Esophagus squamous epithelium (tissue), 5 donors: ENCODE results near the gene OR7A17. TPM values are rescaled to one million over a fixed set of nuclear protein-coding genes. Genes with fewer than 3 reads are reported as not detected.

Experiments used
- DNase-seq: peaks from one replicate; lab custom pipeline; 2025; lab: John Stamatoyannopoulos, UW
- H3K27ac ChIP-seq, 4 donors: fragments of 200-600 bp; sonication (generic); one replicate each; pipeline ENCODE4 v1.5.1; 2016 to 2019; ENCODE audit warnings: mild to moderate bottlenecking in 1 of 4
- H3K27me3 ChIP-seq, 4 donors: fragments of 200-600 bp; sonication (generic); 1 replicate in 3 of 4; 2 replicates in 1 of 4; pipeline versions ENCODE4 v1.5.1 to v1.6.0; 2017 to 2021; ENCODE audit warnings: antibody characterized with exemption in 1 of 4
- H3K36me3 ChIP-seq, 3 donors: fragments of 200-600 bp; sonication (generic); one replicate each; pipeline ENCODE4 v1.5.1; 2016 to 2019
- H3K4me1 ChIP-seq, 3 donors: fragments of 200-600 bp; sonication (generic); one replicate each; pipeline ENCODE4 v1.5.1; 2017 to 2019
- H3K4me3 ChIP-seq, 4 donors: fragments of 200-600 bp; sonication (generic); 1 replicate in 3 of 4; 2 replicates in 1 of 4; pipeline ENCODE4 v1.5.1; 2016 to 2019; ENCODE audit warnings: mild to moderate bottlenecking in 2 of 4, moderate library complexity in 1 of 4
- H3K9me3 ChIP-seq, 3 donors: fragments of 200-600 bp; sonication (generic); one replicate each; pipeline ENCODE4 v1.5.1; 2016 to 2019
- CTCF ChIP-seq, 6 experiments: fragments of 450-650 bp in 4 of 6; fragments of 200-600 bp in 2 of 6; sonication (generic) in 2 of 6; IDR thresholded peaks; one replicate each; pipeline ENCODE4 v1.5.1; 2016 to 2019; ENCODE audit warnings: antibody characterized with exemption in 6 of 6, mild to moderate bottlenecking in 4 of 6, moderate library complexity in 4 of 6
- POLR2A ChIP-seq, 4 donors: fragments of 450-650 bp; IDR thresholded peaks; one replicate each; pipeline ENCODE4 v1.6.1; 2017; ENCODE audit warnings: antibody characterized with exemption in 4 of 4, mild to moderate bottlenecking in 4 of 4, moderate library complexity in 3 of 4
- WGBS, 2 donors: methylation state at CpG; one replicate each; pipeline ENCODE4 v1.1.5; 2018; 5-methylcytosine and 5-hydroxymethylcytosine counted together
- intact Hi-C: fragments of 100-400 bp; cut with DNase I; formaldehyde crosslinking; loops from one replicate; pipeline ENCODE4 v1.15.0; 2022
- total RNA-seq, 4 donors: library from RNA; depleted of rRNA; stranded (reverse); fragments of >200 nt; gene quantifications; one replicate each; pipeline ENCODE4 v1.1.0, GENCODE V29; 2016
- donor health status: DM: yes; HTN: yes; CAD: no.

Gene OR7A17
- total RNA-seq, 4 donors from 2014 or later = not detected

GRCh38 chr19:14868497-14868896 is 17.4 kb downstream of the OR7A17 start:
- no peak for TF ChIP-seq CTCF (IDR thresholded peaks at IDR 0.05)
- TF ChIP-seq POLR2A (IDR thresholded peaks at IDR 0.05) = no peak
- Histone ChIP-seq H3K9me3 (no peaks in the 10 kb centered on the region), H3K27ac (no peak overlapping the region), H3K27me3 (peaks cover 0 to 40% (median 0%) of the 10 kb centered on the region in 4 donors), H3K4me3 (no peak overlapping the region), H3K4me1 (no peaks in the 10 kb centered on the region), H3K36me3 (no peaks in the 10 kb centered on the region)
- WGBS, 2 donors = 63 to 73% methylated on average over 5 of the region's 5 CpGs
- no peak for DNase-seq
- intact Hi-C loops = no loop called here

GRCh38 chr19:14848822-14849221 is 37.1 kb downstream of the OR7A17 start, which contains the start of gene OR7A10:
OR7A10 (minus strand) TSS chr19:14848922; CDS start chr19:14841877, 7,045 bp downstream.
- H3K36me3 ChIP-seq = no peaks in the 10 kb centered on the region
- intact Hi-C loops = no loop called here
- H3K27ac ChIP-seq = no peak within 1 kb of the TSS
- H3K9me3 ChIP-seq = no peaks in the 10 kb centered on the region
- no peaks in the 10 kb centered on the region for H3K4me1 ChIP-seq
- peaks cover 0 to 35% (median 0%) of the 10 kb centered on the region in 4 donors for H3K27me3 ChIP-seq
- TF ChIP-seq CTCF (IDR thresholded peaks at IDR 0.05) (no peak), POLR2A (IDR thresholded peaks at IDR 0.05) (no peak)
- 70 to 76% methylated on average over 5 of the region's 5 CpGs for WGBS, 2 donors
- no peak within 1 kb of the TSS for H3K4me3 ChIP-seq
- no peak for DNase-seq

GRCh38 chr19:14843578-14843977 is 42.4 kb downstream of the OR7A17 start:
- H3K27me3 ChIP-seq = peaks cover 0 to 41% (median 0%) of the 10 kb centered on the region in 4 donors
- 57 to 62% methylated on average over 6 of the region's 6 CpGs for WGBS, 2 donors
- DNase-seq = no peak
- no peak overlapping the region for H3K4me3 ChIP-seq
- TF ChIP-seq CTCF (IDR thresholded peaks at IDR 0.05) (no peak), POLR2A (IDR thresholded peaks at IDR 0.05) (no peak)
- H3K36me3 ChIP-seq = no peaks in the 10 kb centered on the region
- H3K9me3 ChIP-seq = no peaks in the 10 kb centered on the region
- intact Hi-C loops = no loop called here
- peaks cover 0 to 4% (median 0%) of the 10 kb centered on the region in 3 donors for H3K4me1 ChIP-seq
- H3K27ac ChIP-seq = no peak overlapping the region

- peaks cover 0 to 37% (median 0%) of the 10 kb centered on the region in 4 donors for H3K27me3 ChIP-seq
- no peak overlapping the region for H3K27ac ChIP-seq
- TF ChIP-seq CTCF (IDR thresholded peaks at IDR 0.05) (no peak), POLR2A (IDR thresholded peaks at IDR 0.05) (no peak)
- no peaks in the 10 kb centered on the region for H3K9me3 ChIP-seq
- no peak overlapping the region for H3K4me3 ChIP-seq
- H3K4me1 ChIP-seq = peaks cover 0 to 4% (median 0%) of the 10 kb centered on the region in 3 donors
- DNase-seq = no peak
- intact Hi-C loops = no loop called here
- 49 to 58% methylated on average over 2 of the region's 2 CpGs for WGBS, 2 donors
- H3K36me3 ChIP-seq = no peaks in the 10 kb centered on the region
Observed at GRCh38 chr19:14843169-14843568, 42.8 kb downstream of the OR7A17 start.

GRCh38 chr19:14840206-14840605 is 45.7 kb downstream of the OR7A17 start:
- TF ChIP-seq POLR2A (IDR thresholded peaks at IDR 0.05) = no peak
- no peak for TF ChIP-seq CTCF (IDR thresholded peaks at IDR 0.05)
- peaks cover 0 to 25% (median 0%) of the 10 kb centered on the region in 4 donors for H3K27me3 ChIP-seq
- DNase-seq = no peak
- peaks cover 0 to 11% (median 0%) of the 10 kb centered on the region in 3 donors for H3K4me1 ChIP-seq
- intact Hi-C loops = no loop called here
- no peaks in the 10 kb centered on the region for H3K9me3 ChIP-seq
- H3K36me3 ChIP-seq = no peaks in the 10 kb centered on the region
- WGBS, 2 donors = 5 to 29% methylated on average over 1 of the region's 1 CpG
- H3K4me3 ChIP-seq = no peak overlapping the region
- H3K27ac ChIP-seq = no peak overlapping the region
